Tibial nerve (tissue), 4 donors: ENCODE results near the gene BRIP1. TPM values are rescaled to one million over a fixed set of nuclear protein-coding genes. Genes with fewer than 3 reads are reported as not detected.

Source experiments
- DNase-seq, 2 donors: peaks; one replicate each; pipeline ENCODE4 v3.0.0-alpha.2; 2019; ENCODE audit warnings: low spot score in 2 of 2
- H3K27ac ChIP-seq, 4 donors: fragments of 200-600 bp; sonication (generic) in 3 of 4; one replicate each; pipeline ENCODE4 v1.5.1; 2017 to 2019; ENCODE audit warnings: mild to moderate bottlenecking in 1 of 4
- H3K27me3 ChIP-seq, 2 donors: fragments of 200-600 bp; sonication (generic) in 1 of 2; one replicate each; pipeline versions ENCODE4 v1.5.1 to v1.6.0; 2017 to 2019
- H3K36me3 ChIP-seq, 3 donors: fragments of 200-600 bp; sonication (generic); one replicate each; pipeline ENCODE4 v1.5.1; 2018 to 2019
- H3K4me1 ChIP-seq, 4 donors: fragments of 200-600 bp; sonication (generic) in 3 of 4; one replicate each; pipeline ENCODE4 v1.5.1; 2017 to 2019
- H3K4me3 ChIP-seq, 4 donors: fragments of 200-600 bp; sonication (generic) in 3 of 4; one replicate each; pipeline ENCODE4 v1.5.1; 2017 to 2019; ENCODE audit warnings: mild to moderate bottlenecking in 1 of 4, moderate library complexity in 1 of 4
- H3K9me3 ChIP-seq, 4 donors: fragments of 200-600 bp; sonication (generic) in 3 of 4; one replicate each; pipeline ENCODE4 v1.5.1; 2017 to 2019
- EP300 ChIP-seq, 2 donors: sonication (generic); formaldehyde crosslinking; IDR thresholded peaks; one replicate each; pipeline ENCODE4 v1.6.1; 2017; ENCODE audit warnings: antibody characterized with exemption in 2 of 2, mild to moderate bottlenecking in 1 of 2
- POLR2A ChIP-seq, 2 donors: fragments of 450-650 bp; IDR thresholded peaks; one replicate each; pipeline ENCODE4 v1.6.1; 2017; ENCODE audit warnings: antibody characterized with exemption in 2 of 2, mild to moderate bottlenecking in 2 of 2, moderate library complexity in 2 of 2
- WGBS, 2 donors: methylation state at CpG; one replicate each; pipeline ENCODE4 v1.1.5; 2018; 5-methylcytosine and 5-hydroxymethylcytosine counted together
- total RNA-seq, 4 donors: library from RNA; depleted of rRNA; stranded (reverse); fragments of >200 nt; gene quantifications; one replicate each; pipeline ENCODE4 v1.1.0, GENCODE V29; 2016
- TF ChIP-seq, protein P1 (sequence below), 5 experiments: fragments of 200-600 bp in 3 of 5; fragments of 450-650 bp in 2 of 5; sonication (generic) in 3 of 5; IDR thresholded peaks; one replicate each; pipeline ENCODE4 v1.5.1; 2016 to 2019; ENCODE audit warnings: antibody characterized with exemption in 5 of 5, mild to moderate bottlenecking in 3 of 5, moderate library complexity in 2 of 5

Gene BRIP1
- total RNA-seq, 4 donors from 2014 or later: 0.42 to 3.9 (median 0.89) TPM

DNA sequence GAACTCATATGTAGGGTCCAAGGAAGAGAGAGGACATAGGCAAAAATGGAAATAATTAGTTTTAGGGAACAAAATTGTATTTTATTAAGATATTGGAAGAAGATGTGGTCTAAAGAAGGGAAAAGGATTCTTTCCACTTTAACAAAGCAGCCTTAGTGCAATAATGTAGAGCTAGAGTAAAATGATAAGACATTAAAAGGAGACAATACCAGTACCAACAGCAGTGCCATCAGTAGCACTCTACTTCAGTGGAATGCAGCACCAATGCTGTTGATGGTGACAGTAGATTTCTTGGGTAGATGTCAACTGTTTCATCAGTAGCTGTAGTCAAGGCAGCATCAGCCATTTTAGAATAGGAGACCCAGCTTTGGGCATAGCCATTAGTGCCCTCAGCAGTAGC lies 124.3 kb downstream of the BRIP1 start:
- DNase-seq: no peak
- Histone ChIP-seq H3K36me3 (no peaks in the 10 kb centered on the region), H3K4me3 (no peak overlapping the region), H3K4me1 (no peaks in the 10 kb centered on the region), H3K9me3 (peaks cover 0 to 14% (median 4%) of the 10 kb centered on the region in 4 donors), H3K27ac (no peak overlapping the region), H3K27me3 (no peaks in the 10 kb centered on the region)
- TF ChIP-seq EP300 (IDR thresholded peaks at IDR 0.05) (no peak), POLR2A (IDR thresholded peaks at IDR 0.05) (no peak)
- TF ChIP-seq, protein P1, sequence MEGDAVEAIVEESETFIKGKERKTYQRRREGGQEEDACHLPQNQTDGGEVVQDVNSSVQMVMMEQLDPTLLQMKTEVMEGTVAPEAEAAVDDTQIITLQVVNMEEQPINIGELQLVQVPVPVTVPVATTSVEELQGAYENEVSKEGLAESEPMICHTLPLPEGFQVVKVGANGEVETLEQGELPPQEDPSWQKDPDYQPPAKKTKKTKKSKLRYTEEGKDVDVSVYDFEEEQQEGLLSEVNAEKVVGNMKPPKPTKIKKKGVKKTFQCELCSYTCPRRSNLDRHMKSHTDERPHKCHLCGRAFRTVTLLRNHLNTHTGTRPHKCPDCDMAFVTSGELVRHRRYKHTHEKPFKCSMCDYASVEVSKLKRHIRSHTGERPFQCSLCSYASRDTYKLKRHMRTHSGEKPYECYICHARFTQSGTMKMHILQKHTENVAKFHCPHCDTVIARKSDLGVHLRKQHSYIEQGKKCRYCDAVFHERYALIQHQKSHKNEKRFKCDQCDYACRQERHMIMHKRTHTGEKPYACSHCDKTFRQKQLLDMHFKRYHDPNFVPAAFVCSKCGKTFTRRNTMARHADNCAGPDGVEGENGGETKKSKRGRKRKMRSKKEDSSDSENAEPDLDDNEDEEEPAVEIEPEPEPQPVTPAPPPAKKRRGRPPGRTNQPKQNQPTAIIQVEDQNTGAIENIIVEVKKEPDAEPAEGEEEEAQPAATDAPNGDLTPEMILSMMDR (IDR thresholded peaks at IDR 0.05): no peak

DNA sequence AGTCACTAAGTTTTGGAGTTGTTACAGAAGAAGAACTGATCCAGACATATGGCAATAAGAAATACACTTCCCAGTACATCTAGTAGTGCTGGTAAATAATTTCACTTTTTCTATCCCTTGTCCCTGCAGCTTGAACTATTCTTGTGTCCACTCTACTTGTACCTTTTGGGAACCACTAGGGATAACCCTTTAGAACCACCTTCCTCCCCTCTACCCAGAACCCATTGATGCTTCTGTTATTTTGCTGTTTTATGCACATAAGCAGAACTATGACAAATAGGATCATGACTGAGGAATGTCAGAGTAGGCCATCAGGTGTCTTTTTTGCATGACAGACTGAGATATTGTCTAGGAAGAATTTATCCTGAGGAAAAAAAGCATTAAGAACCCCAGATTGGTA lies 125.1 kb downstream of the BRIP1 start:
- no peaks in the 10 kb centered on the region for H3K36me3 ChIP-seq
- no peak overlapping the region for H3K27ac ChIP-seq
- H3K4me3 ChIP-seq: no peak overlapping the region
- H3K27me3 ChIP-seq: no peaks in the 10 kb centered on the region
- H3K4me1 ChIP-seq: no peaks in the 10 kb centered on the region
- H3K9me3 ChIP-seq: peaks cover 0 to 14% (median 4%) of the 10 kb centered on the region in 4 donors
- DNase-seq: no peak
- TF ChIP-seq POLR2A (IDR thresholded peaks at IDR 0.05) (no peak), EP300 (IDR thresholded peaks at IDR 0.05) (no peak)
- TF ChIP-seq, protein P1 (IDR thresholded peaks at IDR 0.05): no peak

DNA sequence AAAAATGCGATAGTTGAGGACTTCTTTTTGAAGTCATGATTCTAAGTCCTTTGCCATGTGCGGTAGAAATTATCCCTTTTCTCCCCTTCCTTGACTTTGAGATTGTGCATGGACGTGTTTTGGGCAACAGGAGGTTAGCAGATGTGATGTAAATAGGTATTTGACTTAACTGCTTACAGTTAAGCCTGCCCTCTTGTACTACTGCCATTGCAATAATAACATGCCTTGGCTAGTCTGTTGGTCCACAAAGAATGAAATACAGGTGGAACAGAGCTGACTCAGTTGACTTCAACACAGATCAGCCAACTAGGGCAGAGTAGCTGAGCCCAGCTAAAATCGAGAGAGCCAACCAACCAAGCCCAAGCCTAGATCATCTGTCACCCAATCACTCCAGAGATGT lies 125.5 kb downstream of the BRIP1 start:
- DNase-seq: no peak
- Histone ChIP-seq H3K4me3 (no peak overlapping the region), H3K27me3 (no peaks in the 10 kb centered on the region), H3K36me3 (no peaks in the 10 kb centered on the region), H3K4me1 (no peaks in the 10 kb centered on the region), H3K9me3 (peaks cover 0 to 14% (median 4%) of the 10 kb centered on the region in 4 donors), H3K27ac (no peak overlapping the region)
- WGBS, 2 donors: 97 to 99% methylated on average over 4 of the region's 4 CpGs
- TF ChIP-seq POLR2A (IDR thresholded peaks at IDR 0.05) (no peak), EP300 (IDR thresholded peaks at IDR 0.05) (no peak)
- TF ChIP-seq, protein P1 (IDR thresholded peaks at IDR 0.05): no peak

DNA sequence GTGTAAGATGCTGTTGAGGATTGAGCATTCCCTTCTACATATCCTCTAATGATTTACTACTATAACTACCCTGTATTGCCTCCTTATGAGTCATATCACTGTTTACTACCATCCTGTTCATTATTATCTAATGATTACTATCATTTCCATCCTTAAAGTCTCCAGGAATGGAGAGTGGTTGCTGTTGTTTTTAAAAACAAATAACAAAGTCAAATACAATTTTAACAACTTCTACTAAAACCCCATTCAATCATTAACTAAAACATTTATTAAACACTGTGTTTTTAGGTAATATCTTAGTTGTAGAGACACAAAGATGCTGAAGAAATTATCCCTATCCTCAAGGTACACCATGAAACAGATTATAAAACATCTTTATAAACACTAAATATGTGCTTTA lies 126.9 kb downstream of the BRIP1 start:
- Histone ChIP-seq H3K9me3 (peaks cover 0 to 5% (median under 1%) of the 10 kb centered on the region in 4 donors), H3K36me3 (no peaks in the 10 kb centered on the region), H3K4me3 (no peak overlapping the region), H3K27ac (no peak overlapping the region), H3K4me1 (no peaks in the 10 kb centered on the region), H3K27me3 (no peaks in the 10 kb centered on the region)
- TF ChIP-seq, protein P1 (IDR thresholded peaks at IDR 0.05): no peak
- no peak for TF ChIP-seq POLR2A (IDR thresholded peaks at IDR 0.05)
- no peak for TF ChIP-seq EP300 (IDR thresholded peaks at IDR 0.05)
- no peak for DNase-seq

DNA sequence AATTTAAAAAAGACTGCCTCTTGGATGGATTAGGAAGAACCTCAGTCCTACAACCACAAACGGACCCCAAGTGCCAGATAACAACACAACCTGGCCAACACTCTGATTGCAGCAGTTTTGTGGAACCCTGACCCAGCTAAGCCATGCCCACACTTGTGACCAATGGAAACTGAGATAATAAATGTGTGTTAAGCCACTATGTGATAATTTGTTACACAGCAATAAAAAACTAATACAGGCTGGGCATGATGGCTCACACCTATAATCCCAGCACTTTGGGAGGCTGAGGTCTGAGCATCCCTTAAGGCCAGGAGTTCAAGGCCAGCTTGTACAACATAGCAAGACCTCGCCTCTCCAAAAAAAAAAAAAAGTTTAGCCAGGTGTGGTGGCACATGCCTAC lies 127.5 kb downstream of the BRIP1 start:
- no peaks in the 10 kb centered on the region for H3K4me1 ChIP-seq
- no peaks in the 10 kb centered on the region for H3K27me3 ChIP-seq
- no peaks in the 10 kb centered on the region for H3K36me3 ChIP-seq
- DNase-seq: no peak
- H3K9me3 ChIP-seq: no peaks in the 10 kb centered on the region
- H3K4me3 ChIP-seq: no peak overlapping the region
- TF ChIP-seq POLR2A (IDR thresholded peaks at IDR 0.05): no peak
- TF ChIP-seq, protein P1 (IDR thresholded peaks at IDR 0.05): no peak
- no peak for TF ChIP-seq EP300 (IDR thresholded peaks at IDR 0.05)
- no peak overlapping the region for H3K27ac ChIP-seq
- WGBS, 2 donors: 89 to 93% methylated on average over 2 of the region's 2 CpGs
